K562 (cell line): ENCODE measurements around the gene IPO11. TPM values are rescaled to one million over a fixed set of nuclear protein-coding genes. Genes with fewer than 3 reads are reported as not detected.

ENCODE experiments used
- CBFA2T2 ChIP-seq: fragments of 450-650 bp; conservative IDR thresholded peaks from 2 replicates; pipeline ENCODE4 v1.6.1; 2017; ENCODE audit warnings: mild to moderate bottlenecking
- HIVEP1 ChIP-seq: fragments of 250-450 bp; sonication (Bioruptor Pico); IDR thresholded peaks from 2 replicates; pipeline ENCODE4 v1.4.0; 2020; ENCODE audit warnings: mild to moderate bottlenecking
- MGA ChIP-seq: fragments of 450-650 bp; IDR thresholded peaks from 2 replicates; pipeline ENCODE4 v1.6.1; 2016; ENCODE audit warnings: mild to moderate bottlenecking, moderate library complexity
- MLLT1 ChIP-seq, 2 experiments: fragments of 450-650 bp; IDR thresholded peaks; 2 replicates each; pipeline ENCODE4 v1.6.1; 2016
- PKNOX1 ChIP-seq: fragments of 450-650 bp; IDR thresholded peaks from 2 replicates; pipeline ENCODE4 v1.6.1; 2016
- RNF2 ChIP-seq: sonication (generic); IDR thresholded peaks from 2 replicates; pipeline ENCODE4 v1.6.1; 2016
- ZFP1 ChIP-seq: fragments of 450-650 bp; formaldehyde crosslinking; IDR thresholded peaks from 2 replicates; pipeline ENCODE4 v1.4.0; 2020; ENCODE audit warnings: mild to moderate bottlenecking, mixed read lengths
- ZNF134 ChIP-seq: fragments of 250-450 bp; sonication (Bioruptor Pico); conservative IDR thresholded peaks from 2 replicates; pipeline ENCODE4 v1.4.0; 2020
- ZNF57 ChIP-seq: fragments of 450-650 bp; formaldehyde crosslinking; IDR thresholded peaks from 2 replicates; pipeline ENCODE4 v1.4.0; 2020; ENCODE audit warnings: mild to moderate bottlenecking, moderate library complexity
- polyA plus RNA-seq, 8 experiments: library from polyadenylated mRNA; depleted of rRNA in 4 of 8; stranded (reverse) in 5 of 8; unstranded in 3 of 8; fragments of >200 nt; fragmentation: Nextera tagmentation in 2 of 8; fragmentation: Illumina TruSeq in 1 of 8; extraction: Ambion mirVana in 2 of 8; extraction: Trizol in 1 of 8; gene quantifications; 2 replicates each; pipeline versions ENCODE4 v1.2.1 to v1.2.3, GENCODE V29; 2011 to 2014; ENCODE audit warnings: inconsistent platforms in 1 of 8, missing spikeins in 1 of 8
- total RNA-seq, 7 experiments: library from RNA; depleted of rRNA in 6 of 7; stranded (reverse); fragments of >200 nt in 6 of 7; fragmentation: Illumina TruSeq in 2 of 7; extraction: Trizol in 2 of 7; gene quantifications; 2 replicates each; pipeline versions ENCODE4 v1.2.1 to v1.2.3, GENCODE V29; 2011 to 2021; ENCODE audit warnings: low replicate concordance in 1 of 7
- TF ChIP-seq, protein P1 (sequence below): fragments of 200-800 bp; sonication (Bioruptor generic); IDR thresholded peaks from 2 replicates; pipeline ENCODE4 v1.6.1; 2017; ENCODE audit warnings: missing genetic modification characterization, missing compliant biosample characterization
- TF ChIP-seq, protein P2 (sequence below): fragments of 250-450 bp; sonication (Bioruptor Pico); IDR thresholded peaks from 2 replicates; pipeline ENCODE4 v1.5.0; 2020; ENCODE audit warnings: mild to moderate bottlenecking, borderline replicate concordance

The IPO11 gene
- total and polyA plus RNA-seq, 9 of the 15 experiments (the other 6 are each of a cell fraction or from before 2014, with no cell fraction given) = 38.7 to 96.0 (median 70.9) TPM

DNA sequence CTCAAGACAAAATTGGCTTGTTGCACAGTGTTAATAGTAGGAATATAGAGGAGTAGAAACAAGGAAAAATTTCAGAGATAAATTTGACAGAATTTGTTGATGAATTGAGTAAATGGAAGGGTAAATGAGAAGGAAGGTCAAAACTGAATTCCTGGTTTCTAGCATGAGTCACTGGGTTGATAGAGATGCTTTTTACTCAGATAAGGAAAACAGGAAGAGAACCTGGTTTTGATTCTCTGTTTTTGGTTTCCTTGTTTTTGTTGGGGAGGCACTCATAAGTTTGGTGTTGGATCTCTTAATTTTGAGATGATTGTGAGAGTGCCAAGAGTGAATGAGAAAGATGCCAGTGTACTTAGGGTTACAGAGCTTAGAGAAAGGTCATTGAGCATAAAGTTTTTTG lies 173.2 kb downstream of the IPO11 start (continued):
- TF ChIP-seq PKNOX1 (no peak), ZNF134 (CRISPR knock-in tag) (no peak), MGA (no peak), MLLT1 (IDR thresholded peaks at IDR 0.05) (no peak), RNF2 (no peak), CBFA2T2 (no peak), HIVEP1 (CRISPR knock-in tag) (no peak), ZNF57 (CRISPR knock-in tag) (no peak), ZFP1 (CRISPR knock-in tag) (no peak)
- TF ChIP-seq, protein P1, sequence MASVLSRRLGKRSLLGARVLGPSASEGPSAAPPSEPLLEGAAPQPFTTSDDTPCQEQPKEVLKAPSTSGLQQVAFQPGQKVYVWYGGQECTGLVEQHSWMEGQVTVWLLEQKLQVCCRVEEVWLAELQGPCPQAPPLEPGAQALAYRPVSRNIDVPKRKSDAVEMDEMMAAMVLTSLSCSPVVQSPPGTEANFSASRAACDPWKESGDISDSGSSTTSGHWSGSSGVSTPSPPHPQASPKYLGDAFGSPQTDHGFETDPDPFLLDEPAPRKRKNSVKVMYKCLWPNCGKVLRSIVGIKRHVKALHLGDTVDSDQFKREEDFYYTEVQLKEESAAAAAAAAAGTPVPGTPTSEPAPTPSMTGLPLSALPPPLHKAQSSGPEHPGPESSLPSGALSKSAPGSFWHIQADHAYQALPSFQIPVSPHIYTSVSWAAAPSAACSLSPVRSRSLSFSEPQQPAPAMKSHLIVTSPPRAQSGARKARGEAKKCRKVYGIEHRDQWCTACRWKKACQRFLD (CRISPR knock-in tag) = no peak
- TF ChIP-seq, protein P2, sequence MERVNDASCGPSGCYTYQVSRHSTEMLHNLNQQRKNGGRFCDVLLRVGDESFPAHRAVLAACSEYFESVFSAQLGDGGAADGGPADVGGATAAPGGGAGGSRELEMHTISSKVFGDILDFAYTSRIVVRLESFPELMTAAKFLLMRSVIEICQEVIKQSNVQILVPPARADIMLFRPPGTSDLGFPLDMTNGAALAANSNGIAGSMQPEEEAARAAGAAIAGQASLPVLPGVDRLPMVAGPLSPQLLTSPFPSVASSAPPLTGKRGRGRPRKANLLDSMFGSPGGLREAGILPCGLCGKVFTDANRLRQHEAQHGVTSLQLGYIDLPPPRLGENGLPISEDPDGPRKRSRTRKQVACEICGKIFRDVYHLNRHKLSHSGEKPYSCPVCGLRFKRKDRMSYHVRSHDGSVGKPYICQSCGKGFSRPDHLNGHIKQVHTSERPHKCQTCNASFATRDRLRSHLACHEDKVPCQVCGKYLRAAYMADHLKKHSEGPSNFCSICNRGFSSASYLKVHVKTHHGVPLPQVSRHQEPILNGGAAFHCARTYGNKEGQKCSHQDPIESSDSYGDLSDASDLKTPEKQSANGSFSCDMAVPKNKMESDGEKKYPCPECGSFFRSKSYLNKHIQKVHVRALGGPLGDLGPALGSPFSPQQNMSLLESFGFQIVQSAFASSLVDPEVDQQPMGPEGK (CRISPR knock-in tag) = no peak
